Upper lobe of left lung (tissue), 6 donors: ENCODE data around the gene SMC2. TPM values are rescaled to one million over a fixed set of nuclear protein-coding genes. Genes with fewer than 3 reads are reported as not detected.

Experiments used
- ATAC-seq, 2 donors: fragments of 200-7000 bp; cut with Tn5 transposase; one replicate each; pipeline ENCODE4 v1.9.1; 2022; ENCODE audit warnings: mild to moderate bottlenecking in 2 of 2, moderate library complexity in 2 of 2; ENCODE audit not compliant: low FRiP score in 2 of 2
- DNase-seq, 2 donors: peaks; one replicate each; pipeline ENCODE4 v3.0.0-alpha.2; 2019 to 2020
- H3K27ac ChIP-seq, 4 donors: fragments of 200-600 bp; sonication (generic); one replicate each; pipeline ENCODE4 v1.5.1; 2016 to 2019
- H3K27me3 ChIP-seq, 4 donors: fragments of 200-600 bp; sonication (generic); one replicate each; pipeline ENCODE4 v1.5.1; 2017 to 2019
- H3K36me3 ChIP-seq, 4 donors: fragments of 200-600 bp; sonication (generic); one replicate each; pipeline ENCODE4 v1.5.1; 2016 to 2019
- H3K4me1 ChIP-seq, 4 donors: fragments of 200-600 bp; sonication (generic); one replicate each; pipeline ENCODE4 v1.5.1; 2018 to 2019
- H3K4me3 ChIP-seq, 4 donors: fragments of 200-600 bp; sonication (generic); one replicate each; pipeline ENCODE4 v1.5.1; 2017 to 2019; ENCODE audit warnings: mild to moderate bottlenecking in 2 of 4, moderate library complexity in 1 of 4
- H3K9me3 ChIP-seq, 4 donors: fragments of 200-600 bp; sonication (generic); one replicate each; pipeline ENCODE4 v1.5.1; 2018 to 2019
- CTCF ChIP-seq, 6 experiments: fragments of 450-650 bp in 4 of 6; fragments of 200-600 bp in 2 of 6; sonication (generic) in 2 of 6; IDR thresholded peaks; one replicate each; pipeline ENCODE4 v1.5.1; 2016 to 2019; ENCODE audit warnings: antibody characterized with exemption in 6 of 6
- EP300 ChIP-seq, 4 donors: sonication (generic); formaldehyde crosslinking; IDR thresholded peaks; one replicate each; pipeline ENCODE4 v1.5.1; 2017; ENCODE audit warnings: antibody characterized with exemption in 4 of 4, control low read depth in 2 of 4
- POLR2A ChIP-seq, 4 donors: fragments of 450-650 bp; IDR thresholded peaks; one replicate each; pipeline ENCODE4 v1.5.1; 2016 to 2017; ENCODE audit warnings: antibody characterized with exemption in 4 of 4, mild to moderate bottlenecking in 2 of 4
- POLR2AphosphoS5 ChIP-seq, 2 donors: sonication (generic); formaldehyde crosslinking; IDR thresholded peaks; one replicate each; pipeline ENCODE4 v1.5.1; 2017; ENCODE audit warnings: antibody characterized with exemption in 2 of 2
- WGBS, 2 donors: methylation state at CpG; one replicate each; pipeline ENCODE4 v1.1.5; 2017 to 2018; 5-methylcytosine and 5-hydroxymethylcytosine counted together
- total RNA-seq, 6 donors: library from RNA; depleted of rRNA in 4 of 6; stranded (reverse); fragments of >200 nt in 4 of 6; gene quantifications; one replicate each; pipeline versions ENCODE4 v1.1.0 to v1.2.1, GENCODE V29; 2016 to 2021
- donor health status: DM: no; HTN: no; CAD: no; lungs with moderate emphysema.
- donor health status: DM: no; HTN: yes; CAD: no; lungs with severe emphysema.

Gene SMC2
- 10 to 100 TPM in 1 of 6 donors, 1 to 10 TPM in 5; 5.0 to 13.9 (median 8.2) TPM for total RNA-seq

- H3K9me3 ChIP-seq: no peaks in the 10 kb centered on the region
- H3K4me3 ChIP-seq: peak within 1 kb of the TSS; percentile 48 to 88 (median 74)
- no peaks in the 10 kb centered on the region for H3K27me3 ChIP-seq
- H3K4me1 ChIP-seq: peaks cover 27 to 39% (median 32%) of the 10 kb centered on the region in 4 donors
- peak within 1 kb of the TSS; percentile 93 to 95 (median 94) for H3K27ac ChIP-seq
- H3K36me3 ChIP-seq: no peaks in the 10 kb centered on the region
- TF ChIP-seq EP300 (IDR thresholded peaks at IDR 0.05) (no peak), POLR2AphosphoS5 (IDR thresholded peaks at IDR 0.05) (peak; percentile 75 to 84), POLR2A (IDR thresholded peaks at IDR 0.05) (peak in 3 of 4 donors; percentile 64 to 90 (median 72)), CTCF (IDR thresholded peaks at IDR 0.05) (peak in 1 of 6 experiments; percentile 7)
- peak; percentile 93 to 97 for DNase-seq
- ATAC-seq: peak; percentile 98 to 99
- 0% methylated on average over 37 to 53 of the region's 58 CpGs for WGBS, 2 donors
These were observed at the start of gene SMC2 for GRCh38 chr9:104093647-104094533. SMC2 (plus strand) TSS chr9:104094309; CDS start chr9:104095385, 1,076 bp downstream.

- H3K27me3 ChIP-seq: no peaks in the 10 kb centered on the region
- no peaks in the 10 kb centered on the region for H3K36me3 ChIP-seq
- 62 to 71% methylated on average over 1 of the region's 1 CpG for WGBS, 2 donors
- H3K27ac ChIP-seq: no peak overlapping the region
- peaks cover 0 to 5% (median under 1%) of the 10 kb centered on the region in 4 donors for H3K4me1 ChIP-seq
- DNase-seq (no peak), ATAC-seq (no peak)
- no peaks in the 10 kb centered on the region for H3K9me3 ChIP-seq
- TF ChIP-seq POLR2AphosphoS5 (IDR thresholded peaks at IDR 0.05) (no peak), CTCF (IDR thresholded peaks at IDR 0.05) (no peak), EP300 (IDR thresholded peaks at IDR 0.05) (no peak), POLR2A (IDR thresholded peaks at IDR 0.05) (no peak)
- no peak overlapping the region for H3K4me3 ChIP-seq
These were observed 25.6 kb upstream of the SMC2 start for GRCh38 chr9:104068546-104068945.

GRCh38 chr9:104069288-104069687 lies 24.8 kb upstream of the SMC2 start:
- Histone ChIP-seq H3K27ac (no peak overlapping the region), H3K27me3 (no peaks in the 10 kb centered on the region), H3K36me3 (no peaks in the 10 kb centered on the region), H3K4me1 (peaks cover 0 to 11% (median 4%) of the 10 kb centered on the region in 4 donors), H3K9me3 (no peaks in the 10 kb centered on the region), H3K4me3 (no peak overlapping the region)
- DNase-seq: no peak
- no peak for ATAC-seq
- TF ChIP-seq EP300 (IDR thresholded peaks at IDR 0.05): no peak
- WGBS, 2 donors: 94 to 98% methylated on average over 1 of the region's 1 CpG

GRCh38 chr9:104071589-104071988 lies 22.5 kb upstream of the SMC2 start:
- Histone ChIP-seq H3K4me1 (peaks cover 0 to 28% (median 14%) of the 10 kb centered on the region in 4 donors), H3K9me3 (no peaks in the 10 kb centered on the region), H3K27me3 (no peaks in the 10 kb centered on the region), H3K4me3 (no peak overlapping the region), H3K36me3 (no peaks in the 10 kb centered on the region), H3K27ac (no peak overlapping the region)
- TF ChIP-seq POLR2A (IDR thresholded peaks at IDR 0.05) (no peak), EP300 (IDR thresholded peaks at IDR 0.05) (no peak), CTCF (IDR thresholded peaks at IDR 0.05) (no peak), POLR2AphosphoS5 (IDR thresholded peaks at IDR 0.05) (no peak)
- DNase-seq: no peak
- ATAC-seq: no peak
- WGBS, 2 donors: 81 to 84% methylated on average over 1 of the region's 1 CpG

- 62 to 64% methylated on average over 3 of the region's 3 CpGs for WGBS, 2 donors
- DNase-seq: no peak
- H3K27me3 ChIP-seq: no peaks in the 10 kb centered on the region
- no peaks in the 10 kb centered on the region for H3K36me3 ChIP-seq
- no peaks in the 10 kb centered on the region for H3K9me3 ChIP-seq
- H3K27ac ChIP-seq: peak overlapping the region in 1 of 4 donors; percentile 10
- peaks cover 0 to 28% (median 14%) of the 10 kb centered on the region in 4 donors for H3K4me1 ChIP-seq
- no peak overlapping the region for H3K4me3 ChIP-seq
- no peak for ATAC-seq
- TF ChIP-seq CTCF (IDR thresholded peaks at IDR 0.05): no peak
- TF ChIP-seq POLR2AphosphoS5 (IDR thresholded peaks at IDR 0.05): no peak
- TF ChIP-seq EP300 (IDR thresholded peaks at IDR 0.05): no peak
- no peak for TF ChIP-seq POLR2A (IDR thresholded peaks at IDR 0.05)
These were observed 20.9 kb upstream of the SMC2 start for GRCh38 chr9:104073098-104073769.
